Hematopoietic multipotent progenitor cell (in vitro differentiated cells): ENCODE results near the gene PTPRH. TPM values are rescaled to one million over a fixed set of nuclear protein-coding genes. Genes with fewer than 3 reads are reported as not detected.
A peak's percentile ranks its signal among the peaks of the same experiment; 100 is the strongest.
"Not testable (repeated sequence)": the region's sequence is repeated elsewhere in the genome, so short reads cannot be mapped to it uniquely, and the experiment has no call there.

ENCODE experiments used
- DNase-seq, 3 donors: peaks; one replicate each; pipeline ENCODE4 v3.0.0-alpha.2; 2011 to 2015; ENCODE audit warnings: low read depth in 2 of 3, low spot score in 2 of 3
- total RNA-seq: library from RNA; depleted of rRNA; stranded (reverse); fragments of >200 nt; gene quantifications from one replicate; pipeline ENCODE4 v1.2.3, GENCODE V29; 2012

PTPRH gene
- total RNA-seq, 1 donor: under 0.01 TPM

- DNase-seq: no peak
These were observed 15.8 kb downstream of the PTPRH start for GRCh38 chr19:55193481-55193880.

GRCh38 chr19:55189403-55189835 is 19.9 kb downstream of the PTPRH start:
- DNase-seq: no peak

GRCh38 chr19:55188625-55189024 is 20.7 kb downstream of the PTPRH start:
- DNase-seq: no peak

GRCh38 chr19:55186080-55186479 is 23.2 kb downstream of the PTPRH start:
- no peak for DNase-seq

GRCh38 chr19:55181740-55182139 is 27.6 kb downstream of the PTPRH start:
- DNase-seq: no peak

- peak in 2 of 3 donors; percentile 57 for DNase-seq
These were observed 29.5 kb downstream of the PTPRH start, which contains the start of gene SYT5 for GRCh38 chr19:55179606-55180484. TSS of gene SYT5 (minus strand) at chr19:55180289. CDS start at chr19:55179041, 1,248 bp downstream.

- DNase-seq: peak; percentile 89 to 96 (median 94)
These were observed 30.3 kb downstream of the PTPRH start for GRCh38 chr19:55178781-55179599.

GRCh38 chr19:55176076-55176475 is 33.2 kb downstream of the PTPRH start:
- peak in 1 of 3 donors; percentile 22 for DNase-seq

GRCh38 chr19:55175117-55175867 is 34.0 kb downstream of the PTPRH start:
- DNase-seq: no peak

- no peak for DNase-seq
These were observed 34.7 kb downstream of the PTPRH start for GRCh38 chr19:55174425-55175116.

GRCh38 chr19:55173714-55174409 is 35.4 kb downstream of the PTPRH start:
- peak in 2 of 3 donors; percentile 24 to 54 for DNase-seq

- DNase-seq: no peak
These were observed 36.1 kb downstream of the PTPRH start for GRCh38 chr19:55173186-55173713.

- no peak for DNase-seq
These were observed 36.6 kb downstream of the PTPRH start for GRCh38 chr19:55172741-55173140.

- not testable (repeated sequence) for DNase-seq
These were observed 37.0 kb downstream of the PTPRH start for GRCh38 chr19:55172318-55172717.

- no peak for DNase-seq
These were observed 37.9 kb downstream of the PTPRH start for GRCh38 chr19:55171440-55171839.

- no peak for DNase-seq
These were observed 40.2 kb downstream of the PTPRH start for GRCh38 chr19:55169136-55169535.

- peak in 2 of 3 donors; percentile 97 to 98 for DNase-seq
These were observed 42.6 kb downstream of the PTPRH start, which contains the start of gene DNAAF3 for GRCh38 chr19:55166530-55167268. TSS of gene DNAAF3 (minus strand) at chr19:55166613. CDS start at chr19:55166413, 200 bp downstream.

- DNase-seq: peak in 2 of 3 donors; percentile 95
These were observed 43.3 kb downstream of the PTPRH start for GRCh38 chr19:55165952-55166529.
